ENCODE measurements around the gene KIAA1217.

GRCh38 chr10:24269476-24269875, 60.5 kb downstream of the KIAA1217 start:
- no peak for TF ChIP-seq CTCF (IDR thresholded peaks at IDR 0.05)
- no peak for TF ChIP-seq POLR2A (IDR thresholded peaks at IDR 0.05)
